HG02885 (cell line): ENCODE measurements around the gene COL11A2.

Source experiments
- ATAC-seq: cut with Tn5 transposase; IDR thresholded peaks from one replicate; pipeline ENCODE4 v1.9.1; 2021; ENCODE audit warnings: mild to moderate bottlenecking; ENCODE audit not compliant: unreplicated experiment, poor library complexity

The COL11A2 gene

DNA sequence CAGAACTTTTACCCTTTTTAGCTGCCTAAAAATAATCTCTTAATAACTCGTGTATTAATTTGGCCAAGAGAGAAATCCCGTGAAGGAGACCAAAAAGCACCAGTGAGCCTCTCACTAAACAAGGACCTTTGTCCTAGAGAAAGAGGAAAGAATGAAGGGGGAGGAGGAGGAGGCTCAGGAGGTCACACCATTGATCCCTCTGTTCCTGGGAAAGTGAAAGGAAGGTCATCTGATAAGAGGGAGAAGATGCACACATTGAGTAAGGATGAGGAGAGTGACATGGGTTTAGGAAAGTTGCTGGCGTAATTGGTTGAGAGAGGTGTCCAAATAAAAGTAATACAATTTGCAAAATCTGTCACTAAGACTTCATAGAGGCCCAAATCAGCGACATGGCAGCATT is 67.3 kb downstream of the COL11A2 start:
- no peak for ATAC-seq

- ATAC-seq: no peak
Observed at GRCh38 chr6:33124525-33124901, 67.8 kb downstream of the COL11A2 start.

DNA sequence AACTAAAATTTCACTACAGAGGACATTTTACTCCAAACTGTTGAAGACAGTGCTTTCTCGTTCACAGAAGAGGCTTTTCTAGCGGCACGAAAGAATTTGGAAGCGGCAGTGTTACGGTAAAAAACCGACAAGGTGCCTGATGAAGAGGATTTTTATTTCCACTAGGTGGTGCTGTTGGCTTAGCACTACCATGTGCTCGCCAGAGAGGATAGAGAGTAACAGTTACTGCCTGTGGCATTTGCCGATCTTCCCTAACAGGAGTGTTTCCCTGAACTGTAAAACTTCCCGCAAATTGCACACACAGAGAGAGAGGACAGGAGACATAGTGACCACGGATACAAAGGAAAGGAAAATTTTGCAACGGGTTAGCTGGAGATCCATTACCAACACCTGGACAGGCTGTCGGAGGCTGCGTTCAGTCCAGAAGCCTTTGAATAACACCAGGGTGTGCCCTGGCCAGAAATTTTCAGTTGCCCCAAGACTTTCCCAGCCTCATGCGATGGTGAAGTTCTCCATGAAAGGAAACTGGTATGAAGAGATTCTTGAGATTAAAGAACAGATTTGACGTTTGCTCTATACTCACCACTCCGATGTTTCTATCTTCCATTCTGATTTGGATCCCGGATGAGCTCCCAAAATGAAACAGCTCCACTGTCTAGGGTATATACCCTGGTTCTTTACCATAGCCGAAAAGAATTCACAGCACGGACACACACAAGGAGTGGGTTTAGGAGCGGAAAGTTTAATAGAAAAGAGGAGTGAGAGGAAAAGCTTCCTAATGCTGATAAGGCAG is 68.3 kb downstream of the COL11A2 start:
- no peak for ATAC-seq

DNA sequence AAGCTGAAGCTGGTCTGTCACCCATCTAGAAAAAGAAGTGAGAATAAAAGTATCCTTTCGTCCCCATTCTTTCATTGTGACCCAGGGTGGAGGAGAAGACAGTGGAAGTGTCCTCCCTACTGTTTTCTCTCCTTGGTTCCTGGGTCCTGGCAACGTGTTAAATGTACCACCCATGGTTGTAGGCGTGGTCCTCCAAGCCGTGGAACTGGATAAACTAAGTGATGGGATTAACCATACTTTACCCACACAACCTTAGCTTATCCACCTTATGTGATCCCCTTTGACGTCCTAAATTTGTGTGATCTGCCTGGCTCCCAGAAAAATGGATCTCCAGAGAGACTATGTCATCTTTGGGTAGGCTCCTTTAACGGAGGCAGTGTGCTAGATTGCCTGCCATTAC is 69.1 kb downstream of the COL11A2 start:
- ATAC-seq: no peak

GRCh38 chr6:33120001-33120400 is 72.3 kb downstream of the COL11A2 start:
- ATAC-seq: no peak

DNA sequence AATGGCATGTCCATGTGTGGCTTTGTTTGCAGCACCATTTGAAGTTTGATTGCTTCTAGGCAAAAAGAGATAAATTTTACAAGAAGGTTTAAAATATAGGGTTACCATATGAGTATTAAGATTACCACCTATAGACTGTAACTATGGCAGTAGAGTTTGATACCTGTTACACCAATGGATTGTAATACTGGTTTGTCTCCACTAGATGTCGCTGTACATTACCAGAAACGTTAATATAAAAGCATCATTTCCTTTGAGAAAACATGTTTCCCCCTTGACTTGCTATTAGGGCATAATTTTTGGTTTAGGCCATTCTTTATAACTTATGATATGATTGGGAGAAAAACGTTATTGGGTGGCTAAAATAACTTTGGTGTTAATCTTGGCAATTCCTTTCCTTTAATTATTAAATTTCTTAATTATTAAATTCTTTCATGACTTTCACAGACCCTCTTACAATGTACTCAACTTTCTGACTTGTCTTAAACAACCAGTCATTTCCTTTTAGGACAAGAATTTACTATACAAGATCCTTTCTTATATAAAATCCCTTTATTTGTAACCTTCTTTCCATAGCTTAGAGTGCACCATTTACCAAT is 73.6 kb downstream of the COL11A2 start:
- no peak for ATAC-seq

- ATAC-seq: no peak
Observed at GRCh38 chr6:33117811-33118277, 74.4 kb downstream of the COL11A2 start.

DNA sequence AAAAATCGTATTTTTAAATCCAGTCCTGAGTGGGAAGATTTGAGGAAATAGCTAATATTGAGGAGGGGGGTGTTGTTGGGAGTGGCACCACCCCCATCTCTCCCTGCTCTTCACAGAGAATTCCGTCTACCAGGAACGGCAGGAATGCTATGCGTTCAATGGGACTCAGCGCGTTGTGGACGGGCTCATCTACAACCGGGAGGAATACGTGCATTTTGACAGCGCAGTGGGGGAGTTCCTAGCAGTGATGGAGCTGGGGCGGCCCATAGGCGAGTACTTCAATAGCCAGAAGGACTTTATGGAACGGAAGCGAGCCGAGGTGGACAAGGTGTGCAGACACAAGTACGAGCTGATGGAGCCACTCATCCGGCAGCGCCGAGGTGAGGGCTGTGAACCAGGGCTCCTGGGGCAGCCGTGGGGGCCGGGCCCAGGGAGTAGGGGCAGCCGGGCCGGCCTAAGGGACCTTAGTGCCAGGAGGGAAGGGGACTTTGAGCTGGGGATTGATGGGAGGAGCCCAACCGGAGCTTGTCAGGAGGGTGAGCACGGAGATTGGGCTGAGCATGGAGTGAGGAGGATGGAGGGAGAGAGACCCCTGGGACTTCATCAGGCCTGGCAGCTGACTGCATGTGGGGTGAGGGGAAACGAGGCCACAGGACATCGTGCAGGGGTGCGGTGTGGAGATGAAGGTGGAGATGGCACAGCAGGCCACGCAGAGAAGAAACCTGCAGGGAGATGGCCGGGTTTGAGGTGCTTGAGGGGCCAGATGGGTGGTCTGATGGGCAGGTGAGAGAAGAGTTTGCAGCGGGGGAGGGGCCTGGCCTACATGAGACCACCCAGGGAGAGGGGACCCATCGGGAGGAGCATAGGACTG is 75.2 kb downstream of the COL11A2 start:
- no peak for ATAC-seq

- no peak for ATAC-seq
Observed at GRCh38 chr6:33116417-33116816, 75.8 kb downstream of the COL11A2 start.

DNA sequence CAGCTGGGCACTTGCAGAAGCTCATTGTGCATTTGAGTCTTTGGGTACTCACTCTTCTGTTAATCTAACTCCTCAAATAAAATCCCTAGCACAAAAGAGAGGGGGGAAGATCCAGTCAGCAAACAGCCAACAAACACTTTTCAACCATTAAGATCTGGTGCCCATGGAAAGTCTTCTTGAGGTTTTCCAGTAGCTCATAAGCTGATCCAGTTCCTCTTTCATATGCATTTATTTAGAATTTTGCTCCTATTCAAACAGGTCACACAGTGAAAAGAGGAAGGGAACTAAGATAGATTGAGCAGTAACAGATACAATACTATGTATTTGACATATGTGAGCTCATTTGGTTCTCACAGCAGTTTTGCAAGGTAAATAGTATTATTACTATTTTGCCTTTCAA is 77.9 kb downstream of the COL11A2 start:
- no peak for ATAC-seq

DNA sequence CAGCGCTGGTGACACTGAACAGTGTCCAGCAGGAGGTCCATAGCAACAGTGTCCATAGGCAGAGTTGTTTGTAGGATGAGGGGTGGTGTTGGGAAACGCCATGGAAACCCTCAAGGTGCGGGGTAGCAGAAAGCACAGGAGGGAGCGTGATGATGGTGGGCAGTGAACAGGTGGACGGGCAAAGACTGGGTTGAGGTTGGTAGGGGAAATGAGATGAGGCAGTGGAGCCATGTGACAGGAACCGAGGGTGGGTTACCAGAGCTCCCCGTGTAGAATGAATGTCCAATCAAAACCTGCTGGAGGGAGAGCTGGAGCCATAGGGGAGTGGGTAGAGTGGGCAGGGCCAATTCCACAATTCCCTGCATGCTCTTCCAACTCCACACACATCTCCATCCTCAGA is 78.5 kb downstream of the COL11A2 start:
- ATAC-seq: no peak
